ENCODE measurements around the gene SLC38A1.

Gene SLC38A1

GRCh38 chr12:46186088-46186487 lies 82.8 kb downstream of the SLC38A1 start:
- no peak for DNase-seq (ENCODE audit: low read depth, low spot score)
- no peak for TF ChIP-seq CTCF (IDR thresholded peaks at IDR 0.05; ENCODE audit: low read depth, low read length)
- H3K4me3 ChIP-seq (ENCODE audit: low read depth, low read length) = no peak overlapping the region
- in situ Hi-C loops (cut with HindIII; ENCODE audit: low sequenced_read_pairs) = no loop called here

GRCh38 chr12:46185686-46186085 lies 83.2 kb downstream of the SLC38A1 start:
- no peak for TF ChIP-seq CTCF (IDR thresholded peaks at IDR 0.05; ENCODE audit: low read depth, low read length)
- in situ Hi-C loops (cut with HindIII; ENCODE audit: low sequenced_read_pairs) = no loop called here
- no peak for DNase-seq (ENCODE audit: low read depth, low spot score)

GRCh38 chr12:46184798-46185595 lies 83.8 kb downstream of the SLC38A1 start:
- DNase-seq (ENCODE audit: low read depth, low spot score) = no peak
- H3K4me3 ChIP-seq (ENCODE audit: low read depth, low read length) = no peak overlapping the region
- TF ChIP-seq CTCF (IDR thresholded peaks at IDR 0.05; ENCODE audit: low read depth, low read length) = no peak
- in situ Hi-C loops (cut with HindIII; ENCODE audit: low sequenced_read_pairs) = no loop called here

More at GRCh38 chr12:46185686-46186085, 83.2 kb downstream of the SLC38A1 start:
- H3K4me3 ChIP-seq (ENCODE audit: low read depth, low read length) = no peak overlapping the region

- no peak for DNase-seq (ENCODE audit: low read depth, low spot score)
- in situ Hi-C loops (cut with HindIII; ENCODE audit: low sequenced_read_pairs) = no loop called here
- TF ChIP-seq CTCF (IDR thresholded peaks at IDR 0.05; ENCODE audit: low read depth, low read length) = no peak
- no peak overlapping the region for H3K4me3 ChIP-seq (ENCODE audit: low read depth, low read length)
Measured at GRCh38 chr12:46183112-46183511, 85.7 kb downstream of the SLC38A1 start.

GRCh38 chr12:46181465-46181864 lies 87.4 kb downstream of the SLC38A1 start:
- TF ChIP-seq CTCF (IDR thresholded peaks at IDR 0.05; ENCODE audit: low read depth, low read length) = no peak
- no peak for DNase-seq (ENCODE audit: low read depth, low spot score)
- no peak overlapping the region for H3K4me3 ChIP-seq (ENCODE audit: low read depth, low read length)
- in situ Hi-C loops (cut with HindIII; ENCODE audit: low sequenced_read_pairs) = no loop called here

GRCh38 chr12:46179693-46180452 lies 89.0 kb downstream of the SLC38A1 start:
- in situ Hi-C loops (cut with HindIII; ENCODE audit: low sequenced_read_pairs) = no loop called here
- no peak overlapping the region for H3K4me3 ChIP-seq (ENCODE audit: low read depth, low read length)
- TF ChIP-seq CTCF (IDR thresholded peaks at IDR 0.05; ENCODE audit: low read depth, low read length) = no peak
- DNase-seq (ENCODE audit: low read depth, low spot score) = no peak
